A549 (cell line): ENCODE measurements around the gene HPCAL1. TPM values are rescaled to one million over a fixed set of nuclear protein-coding genes. Genes with fewer than 3 reads are reported as not detected.

Experiments used
- ATAC-seq, 2 experiments: fragments of 200-7000 bp in 1 of 2; fragments of >200 bp in 1 of 2; cut with Nextera tagmentation in 1 of 2; cut with Tn5 transposase in 1 of 2; 3 replicates each; pipeline versions ENCODE4 v1.8.0 to v1.9.1; 2018 to 2020; ENCODE audit warnings: mild to moderate bottlenecking in 1 of 2, moderate library complexity in 1 of 2
- CTCF ChIA-PET: fragments of 300-600 bp; sonication (Branson Sonifier 250); formaldehyde crosslinking; extraction: SDS; loops from one replicate; lab custom pipeline; 2021; ENCODE audit warnings: antibody characterized with exemption, inconsistent platforms; lab: Yijun Ruan, JAX
- POLR2A ChIA-PET: fragments of 350-600 bp; formaldehyde crosslinking; extraction: SDS; loops from one replicate; lab custom pipeline; 2021; ENCODE audit warnings: antibody characterized with exemption, inconsistent platforms; lab: Yijun Ruan, JAX
- DNase-seq, 2 experiments: peaks; one replicate each; pipeline versions ENCODE4 v3.0.0 to v3.0.0-alpha.2; 2011 to 2016; ENCODE audit warnings: low read depth in 1 of 2, low spot score in 1 of 2
- FAIRE-seq: peaks from 2 replicates; lab custom pipeline; 2011; peaks lifted over from hg19 to GRCh38; lab: Jason Lieb, UNC
- H3K27ac ChIP-seq, 2 experiments: fragments of >200 bp; sonication (Bioruptor Twin); formaldehyde crosslinking; 3 replicates each; pipeline ENCODE4 v1.5.1; 2016 to 2017
- H3K4me1 ChIP-seq: fragments of >200 bp; sonication (Bioruptor Twin); formaldehyde crosslinking; 3 replicates; pipeline ENCODE4 v1.6.1; 2016
- H3K4me2 ChIP-seq: fragments of >200 bp; sonication (Bioruptor Twin); formaldehyde crosslinking; 3 replicates; pipeline ENCODE4 v1.6.1; 2016
- H3K4me3 ChIP-seq: fragments of >200 bp; sonication (Bioruptor Twin); formaldehyde crosslinking; 3 replicates; pipeline ENCODE4 v1.5.1; 2016
- H3K9me3 ChIP-seq: fragments of >200 bp; sonication (Bioruptor Twin); formaldehyde crosslinking; 3 replicates; pipeline ENCODE4 v1.6.1; 2016
- BHLHE40 ChIP-seq: IDR thresholded peaks from 2 replicates; pipeline ENCODE4 v1.6.1; 2012; ENCODE audit warnings: low read depth, low read length, inconsistent platforms
- CBX8 ChIP-seq: fragments of 200-600 bp; sonication (generic); IDR thresholded peaks from 2 replicates; pipeline ENCODE4 v1.6.1; 2016
- CEBPB ChIP-seq, 2 experiments: fragments of >200 bp in 1 of 2; sonication (Bioruptor Twin) in 1 of 2; formaldehyde crosslinking in 1 of 2; IDR thresholded peaks; 2 replicates each; pipeline ENCODE4 v1.6.1; 2012 to 2016
- CHD2 ChIP-seq: fragments of 150-350 bp; IDR thresholded peaks from 2 replicates; pipeline ENCODE4 v1.6.1; 2014; ENCODE audit warnings: low read length; ENCODE audit not compliant: partially characterized antibody
- EHMT2 ChIP-seq: fragments of 200-600 bp; sonication (generic); IDR thresholded peaks from 2 replicates; pipeline ENCODE4 v1.6.1; 2016; ENCODE audit warnings: antibody characterized with exemption, low read depth, mild to moderate bottlenecking, moderate library complexity
- EP300 ChIP-seq, 2 experiments: fragments of >200 bp; sonication (Bioruptor Twin); formaldehyde crosslinking; IDR thresholded peaks; 2 replicates in 1 of 2; 3 replicates in 1 of 2; pipeline ENCODE4 v1.6.1; 2016 to 2017
- ESRRA ChIP-seq: fragments of 150-350 bp; IDR thresholded peaks from 2 replicates; pipeline ENCODE4 v1.6.1; 2014; ENCODE audit warnings: mild to moderate bottlenecking, low read length, borderline replicate concordance
- JUN ChIP-seq, 2 experiments: fragments of >200 bp; sonication (Bioruptor Twin); formaldehyde crosslinking; IDR thresholded peaks; 2 replicates in 1 of 2; 3 replicates in 1 of 2; pipeline ENCODE4 v1.6.1; 2016 to 2017
- JUNB ChIP-seq: fragments of >200 bp; sonication (Bioruptor Twin); formaldehyde crosslinking; IDR thresholded peaks from 2 replicates; pipeline ENCODE4 v1.6.1; 2016
- KDM1A ChIP-seq: fragments of 200-600 bp; sonication (generic); IDR thresholded peaks from 2 replicates; pipeline ENCODE4 v1.6.1; 2016; ENCODE audit warnings: low read depth, mild to moderate bottlenecking
- NFE2L2 ChIP-seq: fragments of 150-350 bp; conservative IDR thresholded peaks from 2 replicates; pipeline ENCODE4 v1.6.1; 2014; ENCODE audit warnings: low read length
- PHF8 ChIP-seq: fragments of 200-600 bp; sonication (generic); IDR thresholded peaks from 2 replicates; pipeline ENCODE4 v1.6.1; 2016; ENCODE audit warnings: low read depth, mild to moderate bottlenecking, antibody characterized with exemption, moderate library complexity, borderline replicate concordance
- RAD21 ChIP-seq, 2 experiments: fragments of >200 bp in 1 of 2; sonication (Bioruptor Twin) in 1 of 2; formaldehyde crosslinking in 1 of 2; IDR thresholded peaks in 1 of 2; conservative IDR thresholded peaks in 1 of 2; 2 replicates in 1 of 2; 3 replicates in 1 of 2; pipeline ENCODE4 v1.6.1; 2012 to 2018; ENCODE audit warnings: inconsistent platforms in 1 of 2
- RFX5 ChIP-seq: fragments of 450-650 bp; IDR thresholded peaks from 2 replicates; pipeline ENCODE4 v1.7.1; 2014; ENCODE audit warnings: antibody characterized with exemption, mild to moderate bottlenecking, moderate library complexity
- RNF2 ChIP-seq: fragments of 200-600 bp; sonication (generic); IDR thresholded peaks from 2 replicates; pipeline ENCODE4 v1.6.1; 2016; ENCODE audit warnings: low read depth, mild to moderate bottlenecking, antibody characterized with exemption, moderate library complexity, borderline replicate concordance
- TFCP2L1 ChIP-seq: fragments of 250-450 bp; sonication (Bioruptor Pico); IDR thresholded peaks from 2 replicates; pipeline ENCODE4 v1.5.0; 2021; ENCODE audit warnings: mild to moderate bottlenecking
- ZFP36 ChIP-seq: fragments of 450-650 bp; IDR thresholded peaks from 2 replicates; pipeline ENCODE4 v1.6.1; 2014; ENCODE audit warnings: borderline replicate concordance; ENCODE audit not compliant: partially characterized antibody
- WGBS: methylation state at CpG from one replicate; pipeline ENCODE4 v1.1.6; 2017; ENCODE audit errors: missing lambda C conversion rate; 5-methylcytosine and 5-hydroxymethylcytosine counted together
- polyA plus RNA-seq, 4 experiments: library from polyadenylated mRNA; depleted of rRNA in 3 of 4; stranded (reverse); fragments of >200 nt; fragmentation: RNase III in 1 of 4; extraction: RNeasy Plus Mini Kit Qiagen cat#74134 plus additional on column Dnase treatment in 1 of 4; gene quantifications; 2 replicates in 3 of 4; 3 replicates in 1 of 4; pipeline ENCODE4 v1.2.3, GENCODE V29; 2011 to 2017
- TF ChIP-seq, protein P1 (sequence below): fragments of 450-650 bp; IDR thresholded peaks from 2 replicates; pipeline ENCODE4 v1.6.1; 2014; ENCODE audit warnings: antibody characterized with exemption
- TF ChIP-seq, protein P2 (sequence below): IDR thresholded peaks from 2 replicates; pipeline ENCODE4 v1.6.1; 2012
- TF ChIP-seq, protein P3 (sequence below): fragments of >200 bp; sonication (Bioruptor Twin); formaldehyde crosslinking; IDR thresholded peaks from 2 replicates; pipeline ENCODE4 v1.6.1; 2016
- TF ChIP-seq, protein P4 (sequence below): fragments of 150-350 bp; IDR thresholded peaks from 2 replicates; pipeline ENCODE4 v1.6.1; 2014; ENCODE audit warnings: low read depth, mild to moderate bottlenecking, low read length
- TF ChIP-seq, protein P5 (sequence below): IDR thresholded peaks from 2 replicates; pipeline ENCODE4 v1.6.1; 2012; ENCODE audit warnings: low read depth, borderline replicate concordance

HPCAL1 gene
- polyA plus RNA-seq, 2 of the 4 experiments (the other 2 are of a cell fraction): 44.4 to 66.4 TPM

DNA sequence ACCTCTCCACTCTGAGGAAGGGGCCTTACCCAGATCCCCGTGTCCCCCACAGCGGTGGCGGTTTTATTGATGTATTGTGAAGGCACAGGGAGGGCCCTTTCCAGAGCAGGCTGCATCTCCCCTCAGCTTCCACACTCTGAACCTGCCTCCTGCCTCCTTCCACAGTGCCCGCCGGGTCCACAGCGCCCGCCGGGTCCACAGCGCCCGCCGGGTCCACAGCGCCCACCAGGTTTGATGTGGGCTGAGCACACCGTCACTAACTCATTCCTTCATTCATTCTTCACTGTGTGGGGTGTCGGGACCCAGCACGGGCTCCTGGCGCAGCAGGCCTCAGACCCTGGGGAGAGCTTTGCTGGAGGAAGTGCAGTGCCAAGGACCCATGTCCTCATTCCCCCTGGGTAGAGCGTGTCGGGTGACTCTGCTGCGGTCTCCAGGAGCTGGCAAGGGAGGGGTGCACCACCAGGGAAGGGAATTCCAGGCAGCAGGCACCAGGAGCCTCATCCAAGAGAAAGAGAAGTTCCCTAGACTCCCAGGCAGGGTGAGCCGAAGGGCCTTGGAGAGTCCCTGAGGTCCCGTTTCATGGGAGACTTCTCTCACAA, 57.1 kb downstream of the HPCAL1 start:
- DNase-seq (no peak), FAIRE-seq (no peak), ATAC-seq (no peak)
- Histone ChIP-seq H3K9me3 (no peaks in the 10 kb centered on the region), H3K4me3 (no peak overlapping the region), H3K4me1 (peaks cover 19% of the 10 kb centered on the region), H3K27ac (peak overlapping the region in 1 of 2 experiments; percentile 1; a peak in 1 of 6 replicates), H3K4me2 (no peak overlapping the region)
- ChIA-PET CTCF (interaction anchor here (0.6 to 0.7 kb wide), 2 partner anchors 20 to 21 kb away, joined by 5 read pairs; no protein-coding TSS in a partner anchor), POLR2A (no interaction called here)
- 95% methylated on average over 21 of the region's 21 CpGs for WGBS
- no peak for TF ChIP-seq CEBPB (IDR thresholded peaks at IDR 0.05)
- TF ChIP-seq TFCP2L1 (CRISPR knock-in tag): no peak
- TF ChIP-seq JUN (IDR thresholded peaks at IDR 0.05): no peak
- TF ChIP-seq, protein P1, sequence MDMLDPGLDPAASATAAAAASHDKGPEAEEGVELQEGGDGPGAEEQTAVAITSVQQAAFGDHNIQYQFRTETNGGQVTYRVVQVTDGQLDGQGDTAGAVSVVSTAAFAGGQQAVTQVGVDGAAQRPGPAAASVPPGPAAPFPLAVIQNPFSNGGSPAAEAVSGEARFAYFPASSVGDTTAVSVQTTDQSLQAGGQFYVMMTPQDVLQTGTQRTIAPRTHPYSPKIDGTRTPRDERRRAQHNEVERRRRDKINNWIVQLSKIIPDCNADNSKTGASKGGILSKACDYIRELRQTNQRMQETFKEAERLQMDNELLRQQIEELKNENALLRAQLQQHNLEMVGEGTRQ: no peak
- no peak for TF ChIP-seq RFX5
- TF ChIP-seq CHD2: no peak
- TF ChIP-seq PHF8: no peak
- TF ChIP-seq CBX8: no peak
- TF ChIP-seq, protein P2, sequence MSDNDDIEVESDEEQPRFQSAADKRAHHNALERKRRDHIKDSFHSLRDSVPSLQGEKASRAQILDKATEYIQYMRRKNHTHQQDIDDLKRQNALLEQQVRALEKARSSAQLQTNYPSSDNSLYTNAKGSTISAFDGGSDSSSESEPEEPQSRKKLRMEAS: no peak
- no peak for TF ChIP-seq KDM1A
- TF ChIP-seq RAD21 (conservative IDR thresholded peaks at IDR 0.05 in 1 of 2, IDR thresholded peaks at IDR 0.05 in 1 of 2): no peak
- no peak for TF ChIP-seq JUNB
- TF ChIP-seq RNF2: no peak
- TF ChIP-seq ESRRA: no peak
- TF ChIP-seq, protein P3, sequence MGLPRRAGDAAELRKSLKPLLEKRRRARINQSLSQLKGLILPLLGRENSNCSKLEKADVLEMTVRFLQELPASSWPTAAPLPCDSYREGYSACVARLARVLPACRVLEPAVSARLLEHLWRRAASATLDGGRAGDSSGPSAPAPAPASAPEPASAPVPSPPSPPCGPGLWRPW: no peak
- TF ChIP-seq ZFP36: no peak
- no peak for TF ChIP-seq BHLHE40

DNA sequence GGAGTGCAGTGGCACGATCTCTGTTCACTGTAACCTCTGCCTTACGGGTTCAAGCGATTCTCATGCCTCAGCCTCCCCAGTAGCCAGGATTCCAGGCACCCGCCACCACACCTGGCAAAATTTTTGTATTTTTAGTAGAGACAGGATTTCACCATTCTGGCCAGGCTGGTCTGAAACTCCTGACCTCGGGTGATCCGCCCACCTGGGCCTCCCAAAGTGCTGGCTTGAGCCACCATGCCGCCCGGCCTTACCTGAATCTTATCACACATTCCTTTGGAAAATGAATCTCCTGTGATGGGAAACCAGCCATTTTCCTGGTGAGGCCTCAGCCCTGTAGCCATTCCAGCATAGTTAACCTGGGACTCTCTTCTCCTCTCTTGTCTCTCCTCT, 57.8 kb downstream of the HPCAL1 start:
- Histone ChIP-seq H3K4me3 (no peak overlapping the region), H3K4me2 (no peak overlapping the region), H3K27ac (0 out of 6 replicates have a peak overlapping the region, but pooled peaks of 1 of the 2 experiments have one; percentile 3), H3K4me1 (peaks cover 19% of the 10 kb centered on the region), H3K9me3 (no peaks in the 10 kb centered on the region)
- ATAC-seq (no peak), DNase-seq (no peak), FAIRE-seq (no peak)
- CTCF ChIA-PET: interaction anchor here (0.7 kb wide), 1 partner anchor 19 kb away, joined by 5 read pairs; no protein-coding TSS in a partner anchor
- 95% methylated on average over 8 of the region's 8 CpGs for WGBS
- TF ChIP-seq PHF8: no peak
- no peak for TF ChIP-seq EHMT2
- TF ChIP-seq, protein P4, sequence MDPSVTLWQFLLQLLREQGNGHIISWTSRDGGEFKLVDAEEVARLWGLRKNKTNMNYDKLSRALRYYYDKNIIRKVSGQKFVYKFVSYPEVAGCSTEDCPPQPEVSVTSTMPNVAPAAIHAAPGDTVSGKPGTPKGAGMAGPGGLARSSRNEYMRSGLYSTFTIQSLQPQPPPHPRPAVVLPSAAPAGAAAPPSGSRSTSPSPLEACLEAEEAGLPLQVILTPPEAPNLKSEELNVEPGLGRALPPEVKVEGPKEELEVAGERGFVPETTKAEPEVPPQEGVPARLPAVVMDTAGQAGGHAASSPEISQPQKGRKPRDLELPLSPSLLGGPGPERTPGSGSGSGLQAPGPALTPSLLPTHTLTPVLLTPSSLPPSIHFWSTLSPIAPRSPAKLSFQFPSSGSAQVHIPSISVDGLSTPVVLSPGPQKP: no peak
- TF ChIP-seq, protein P5, sequence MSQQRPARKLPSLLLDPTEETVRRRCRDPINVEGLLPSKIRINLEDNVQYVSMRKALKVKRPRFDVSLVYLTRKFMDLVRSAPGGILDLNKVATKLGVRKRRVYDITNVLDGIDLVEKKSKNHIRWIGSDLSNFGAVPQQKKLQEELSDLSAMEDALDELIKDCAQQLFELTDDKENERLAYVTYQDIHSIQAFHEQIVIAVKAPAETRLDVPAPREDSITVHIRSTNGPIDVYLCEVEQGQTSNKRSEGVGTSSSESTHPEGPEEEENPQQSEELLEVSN: no peak
- no peak for TF ChIP-seq NFE2L2
- TF ChIP-seq KDM1A: no peak
- TF ChIP-seq ZFP36: no peak
- TF ChIP-seq, protein P3: no peak
- no peak for TF ChIP-seq EP300 (IDR thresholded peaks at IDR 0.05)
- TF ChIP-seq, all 56 proteins: peak for 0
- POLR2A ChIA-PET: no interaction called here
